ENCODE measurements around the gene LRP4.
A peak's percentile ranks its signal among the peaks of the same experiment; 100 is the strongest.
"Not testable (repeated sequence)": the region's sequence is repeated elsewhere in the genome, so short reads cannot be mapped to it uniquely, and the experiment has no call there.

The LRP4 gene, protein sequence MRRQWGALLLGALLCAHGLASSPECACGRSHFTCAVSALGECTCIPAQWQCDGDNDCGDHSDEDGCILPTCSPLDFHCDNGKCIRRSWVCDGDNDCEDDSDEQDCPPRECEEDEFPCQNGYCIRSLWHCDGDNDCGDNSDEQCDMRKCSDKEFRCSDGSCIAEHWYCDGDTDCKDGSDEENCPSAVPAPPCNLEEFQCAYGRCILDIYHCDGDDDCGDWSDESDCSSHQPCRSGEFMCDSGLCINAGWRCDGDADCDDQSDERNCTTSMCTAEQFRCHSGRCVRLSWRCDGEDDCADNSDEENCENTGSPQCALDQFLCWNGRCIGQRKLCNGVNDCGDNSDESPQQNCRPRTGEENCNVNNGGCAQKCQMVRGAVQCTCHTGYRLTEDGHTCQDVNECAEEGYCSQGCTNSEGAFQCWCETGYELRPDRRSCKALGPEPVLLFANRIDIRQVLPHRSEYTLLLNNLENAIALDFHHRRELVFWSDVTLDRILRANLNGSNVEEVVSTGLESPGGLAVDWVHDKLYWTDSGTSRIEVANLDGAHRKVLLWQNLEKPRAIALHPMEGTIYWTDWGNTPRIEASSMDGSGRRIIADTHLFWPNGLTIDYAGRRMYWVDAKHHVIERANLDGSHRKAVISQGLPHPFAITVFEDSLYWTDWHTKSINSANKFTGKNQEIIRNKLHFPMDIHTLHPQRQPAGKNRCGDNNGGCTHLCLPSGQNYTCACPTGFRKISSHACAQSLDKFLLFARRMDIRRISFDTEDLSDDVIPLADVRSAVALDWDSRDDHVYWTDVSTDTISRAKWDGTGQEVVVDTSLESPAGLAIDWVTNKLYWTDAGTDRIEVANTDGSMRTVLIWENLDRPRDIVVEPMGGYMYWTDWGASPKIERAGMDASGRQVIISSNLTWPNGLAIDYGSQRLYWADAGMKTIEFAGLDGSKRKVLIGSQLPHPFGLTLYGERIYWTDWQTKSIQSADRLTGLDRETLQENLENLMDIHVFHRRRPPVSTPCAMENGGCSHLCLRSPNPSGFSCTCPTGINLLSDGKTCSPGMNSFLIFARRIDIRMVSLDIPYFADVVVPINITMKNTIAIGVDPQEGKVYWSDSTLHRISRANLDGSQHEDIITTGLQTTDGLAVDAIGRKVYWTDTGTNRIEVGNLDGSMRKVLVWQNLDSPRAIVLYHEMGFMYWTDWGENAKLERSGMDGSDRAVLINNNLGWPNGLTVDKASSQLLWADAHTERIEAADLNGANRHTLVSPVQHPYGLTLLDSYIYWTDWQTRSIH (N-terminal part only)

DNA sequence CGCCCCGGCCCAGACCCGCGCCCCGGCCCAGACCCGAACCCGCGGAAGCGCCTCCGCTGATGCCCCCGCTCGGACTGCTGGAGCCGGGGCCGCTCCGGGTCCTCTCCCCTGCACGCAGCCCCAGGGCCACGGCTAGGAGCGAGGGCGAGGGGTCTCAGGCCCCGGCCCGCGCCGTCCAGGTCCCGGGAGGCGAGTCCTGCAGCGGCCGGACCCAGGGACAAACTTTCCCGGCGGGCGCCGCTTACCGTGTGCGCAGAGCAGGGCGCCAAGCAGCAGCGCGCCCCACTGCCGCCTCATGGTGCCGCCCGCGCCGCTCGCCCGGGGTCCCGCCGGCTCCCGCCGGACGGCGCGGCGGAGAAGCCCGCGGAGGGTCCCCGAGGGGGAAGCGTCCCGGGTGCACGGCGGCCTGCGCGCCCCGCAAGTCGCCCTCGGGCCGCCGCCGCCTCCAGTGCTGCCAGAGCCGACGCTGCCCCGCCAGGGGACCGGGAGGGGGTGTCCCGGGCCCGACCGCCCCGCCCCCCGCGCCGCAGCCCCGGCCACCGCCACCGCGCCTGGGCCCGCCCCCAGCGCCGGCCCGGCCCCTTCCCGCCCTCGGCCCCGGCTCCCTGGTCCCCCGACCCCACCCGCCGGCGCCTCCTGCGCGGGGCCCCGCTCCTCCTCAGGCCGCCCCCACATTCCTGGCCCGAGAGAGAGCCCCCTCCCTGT lies at the start of gene LRP4:
Gene LRP4, minus strand, starts transcription at position 468 of the 705 bp plus-strand sequence. Its CDS starts 171 bp downstream, at position 297.
- no peak for DNase-seq (ENCODE audit: low spot score)

DNA sequence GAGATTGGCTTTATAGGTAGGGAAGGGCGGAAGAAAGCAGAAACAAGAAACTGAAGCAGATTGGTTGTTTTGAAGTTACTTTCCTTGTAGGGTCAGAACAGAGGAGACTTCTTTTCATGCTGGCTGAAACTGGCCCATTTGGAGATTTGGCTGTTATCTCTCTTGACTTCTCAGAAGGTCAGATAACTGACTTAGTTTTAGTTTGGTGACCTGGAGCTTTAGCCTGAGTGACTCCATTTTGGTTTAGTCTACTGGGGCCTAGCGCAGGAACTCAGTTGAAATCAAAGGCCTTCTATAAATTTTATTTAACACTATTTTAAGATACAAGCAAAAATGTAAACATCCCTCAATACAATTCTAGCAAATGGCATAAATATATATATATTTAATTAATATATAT lies 49.6 kb upstream of the LRP4 start:
- DNase-seq (ENCODE audit: low spot score): no peak

DNA sequence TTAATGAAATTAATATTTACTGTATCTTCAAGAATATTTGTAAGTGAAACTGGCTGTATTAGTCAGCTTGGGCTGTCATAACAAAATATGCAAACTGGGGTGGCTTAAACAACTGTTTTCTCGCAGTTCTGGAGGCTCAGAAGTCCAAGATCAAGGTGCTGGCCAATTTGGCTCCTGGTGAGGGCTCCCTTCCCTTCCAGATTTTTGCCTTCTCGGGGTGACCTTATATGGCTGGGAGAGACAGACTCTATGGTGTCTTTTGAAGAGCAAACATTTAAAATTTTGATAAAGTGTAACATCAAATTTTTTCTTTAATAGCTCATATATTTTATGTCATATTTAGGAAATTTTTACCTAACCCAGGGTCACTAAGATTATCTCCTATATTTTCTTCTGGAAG lies 48.4 kb upstream of the LRP4 start:
- no peak for DNase-seq (ENCODE audit: low spot score)

DNA sequence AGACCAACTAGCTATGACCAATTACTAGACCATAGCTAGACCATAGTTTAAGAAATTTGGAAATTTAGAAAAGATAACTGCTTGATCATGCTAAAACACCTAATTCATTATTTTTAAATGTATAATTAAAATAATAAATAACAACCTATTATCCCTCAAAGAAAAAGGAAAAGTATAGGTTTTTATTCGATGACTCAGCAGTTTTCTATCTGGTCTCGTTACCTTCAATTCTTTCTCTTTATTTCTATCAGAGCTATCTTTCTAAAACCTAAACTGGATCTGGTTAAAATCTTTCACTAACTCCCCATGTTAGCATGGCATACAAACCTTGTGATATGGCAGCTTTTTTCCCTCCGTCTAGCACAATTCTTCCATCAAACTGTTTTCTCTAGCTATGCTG lies 45.5 kb upstream of the LRP4 start:
- DNase-seq (ENCODE audit: low spot score): no peak

DNA sequence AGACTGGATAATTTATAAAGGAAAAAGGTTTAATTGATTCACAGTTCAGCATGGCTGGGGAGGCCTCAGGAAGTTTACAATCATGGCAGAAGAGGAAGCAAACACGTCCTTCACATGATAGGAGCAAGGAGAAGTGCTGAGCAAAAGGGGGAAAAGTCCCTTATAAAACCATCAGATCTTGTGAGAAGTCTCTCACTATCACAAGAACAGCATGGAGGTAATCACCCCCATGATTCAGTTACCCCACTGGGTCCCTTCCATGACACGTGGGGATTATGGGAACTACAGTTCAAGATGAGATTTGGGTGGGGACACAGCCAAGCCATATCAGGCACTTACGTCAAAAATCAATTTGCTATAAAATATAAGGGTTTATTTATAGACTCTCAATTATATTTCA lies 43.5 kb upstream of the LRP4 start:
- not testable (repeated sequence) for DNase-seq (ENCODE audit: low spot score)

DNA sequence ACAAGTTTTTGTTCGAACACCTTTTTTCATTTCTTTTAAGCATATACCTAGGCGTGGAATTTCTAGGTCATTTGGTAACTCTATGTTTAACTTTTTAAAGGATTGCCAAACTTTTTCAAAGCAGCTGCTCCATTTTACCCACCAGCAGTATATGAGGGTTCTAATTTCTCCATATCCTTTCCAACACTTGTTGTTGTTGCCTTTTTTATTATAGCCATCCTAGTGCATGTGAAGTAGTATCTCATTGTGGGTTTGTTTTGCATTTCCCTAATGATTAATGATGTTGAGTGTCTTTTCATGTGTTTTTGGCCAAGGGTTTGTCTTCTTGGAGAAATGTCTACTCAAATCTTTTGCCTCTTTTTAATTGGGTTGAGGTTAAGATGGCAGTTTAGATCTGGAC lies 42.7 kb upstream of the LRP4 start:
- DNase-seq (ENCODE audit: low spot score): no peak

DNA sequence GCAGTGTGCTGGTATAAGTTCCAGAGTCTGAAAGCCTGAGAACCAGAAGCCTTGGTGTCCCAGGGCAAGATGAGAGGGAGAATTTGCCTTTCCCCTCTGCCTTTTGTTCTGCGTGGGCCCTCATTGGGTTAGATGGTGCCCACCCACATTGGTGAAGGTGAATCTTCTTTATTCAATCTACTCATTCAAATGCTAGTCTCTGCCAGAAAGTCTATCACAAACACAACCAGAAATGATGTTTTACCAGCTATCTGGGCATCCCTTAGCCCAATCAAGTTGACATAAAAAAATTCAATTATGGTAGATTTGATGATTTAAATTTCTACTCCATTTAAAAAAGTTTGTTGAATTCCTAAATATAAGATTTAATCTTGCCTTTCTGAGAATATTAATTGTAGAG lies 40.4 kb upstream of the LRP4 start:
- DNase-seq (ENCODE audit: low spot score): no peak

DNA sequence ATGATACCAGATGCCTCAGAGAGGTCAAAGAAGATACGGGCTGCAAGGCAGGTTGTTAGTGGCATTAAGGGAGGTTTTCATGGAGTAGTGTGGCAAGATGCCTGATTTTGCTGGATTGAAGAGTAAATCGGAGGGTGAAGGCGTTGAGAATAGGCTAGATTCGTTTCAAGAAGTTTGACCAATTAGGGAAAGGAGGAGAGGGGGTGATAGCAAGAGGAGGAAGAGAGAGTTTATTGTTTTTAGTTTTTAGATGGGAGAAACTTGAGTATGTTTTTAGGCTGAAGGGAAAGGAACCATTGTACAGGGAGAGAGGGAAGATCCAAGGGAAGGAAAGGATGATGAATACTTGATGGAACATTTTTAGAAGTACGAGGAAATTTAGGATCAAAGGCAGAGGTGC lies 34.7 kb upstream of the LRP4 start:
- DNase-seq (ENCODE audit: low spot score): no peak

DNA sequence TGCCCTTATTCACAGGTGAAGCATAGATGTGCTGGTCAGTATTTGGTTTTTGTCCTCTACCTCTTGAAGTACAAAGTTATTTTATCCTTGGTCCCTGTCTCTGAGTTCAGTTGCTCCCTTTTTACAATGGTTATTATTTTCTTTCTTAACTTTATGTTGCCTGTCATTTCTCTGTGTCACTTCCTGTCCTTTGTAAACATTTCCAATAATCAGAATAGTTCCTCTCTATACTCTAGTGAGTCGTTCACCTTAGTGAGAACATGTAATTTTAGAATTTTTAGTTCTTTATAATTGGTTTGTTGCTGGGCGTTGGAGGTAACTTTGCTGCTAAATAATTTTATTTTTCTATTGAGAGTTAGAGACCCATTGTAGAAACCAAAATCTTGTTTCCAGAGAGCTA lies 34.2 kb upstream of the LRP4 start:
- no peak for DNase-seq (ENCODE audit: low spot score)

DNA sequence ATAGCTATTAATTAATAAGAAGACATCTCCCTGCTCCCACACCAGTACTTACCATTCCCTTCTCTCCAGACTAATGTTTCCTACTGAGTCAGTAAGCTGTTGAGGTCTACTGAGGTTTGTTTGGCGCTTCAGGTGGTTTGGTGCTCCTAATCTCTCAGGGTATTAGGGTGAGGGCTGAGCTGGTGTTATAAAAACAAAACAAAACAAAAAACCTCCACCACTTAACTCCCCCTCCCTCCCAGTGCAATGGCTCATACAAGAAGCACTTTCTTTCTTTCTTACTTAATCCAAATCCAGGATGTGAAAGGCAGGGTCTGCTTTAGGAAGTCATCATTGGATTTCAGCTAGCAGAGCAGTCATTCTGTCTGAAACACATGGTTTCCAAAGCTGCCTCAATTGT lies 33.5 kb upstream of the LRP4 start:
- DNase-seq (ENCODE audit: low spot score): no peak

DNA sequence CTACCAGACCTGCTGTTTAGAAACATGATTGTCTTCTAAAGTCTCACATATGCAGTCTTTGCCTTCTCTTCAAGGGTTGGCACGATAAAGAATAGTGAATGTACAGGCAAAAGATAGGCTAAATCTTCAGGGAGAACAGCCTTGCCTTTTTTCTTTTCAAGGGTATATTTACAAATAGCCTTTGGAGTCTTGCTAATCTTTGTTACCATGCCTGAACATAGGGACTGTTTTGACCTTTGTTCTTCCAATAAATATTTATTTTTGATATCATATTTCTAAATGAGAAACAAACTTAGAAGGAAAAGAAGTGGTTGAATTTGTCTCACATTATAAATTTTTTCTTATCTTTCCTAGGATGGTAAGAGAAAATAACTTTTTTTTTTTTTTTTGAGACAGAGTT lies 30.9 kb upstream of the LRP4 start:
- DNase-seq (ENCODE audit: low spot score): no peak

DNA sequence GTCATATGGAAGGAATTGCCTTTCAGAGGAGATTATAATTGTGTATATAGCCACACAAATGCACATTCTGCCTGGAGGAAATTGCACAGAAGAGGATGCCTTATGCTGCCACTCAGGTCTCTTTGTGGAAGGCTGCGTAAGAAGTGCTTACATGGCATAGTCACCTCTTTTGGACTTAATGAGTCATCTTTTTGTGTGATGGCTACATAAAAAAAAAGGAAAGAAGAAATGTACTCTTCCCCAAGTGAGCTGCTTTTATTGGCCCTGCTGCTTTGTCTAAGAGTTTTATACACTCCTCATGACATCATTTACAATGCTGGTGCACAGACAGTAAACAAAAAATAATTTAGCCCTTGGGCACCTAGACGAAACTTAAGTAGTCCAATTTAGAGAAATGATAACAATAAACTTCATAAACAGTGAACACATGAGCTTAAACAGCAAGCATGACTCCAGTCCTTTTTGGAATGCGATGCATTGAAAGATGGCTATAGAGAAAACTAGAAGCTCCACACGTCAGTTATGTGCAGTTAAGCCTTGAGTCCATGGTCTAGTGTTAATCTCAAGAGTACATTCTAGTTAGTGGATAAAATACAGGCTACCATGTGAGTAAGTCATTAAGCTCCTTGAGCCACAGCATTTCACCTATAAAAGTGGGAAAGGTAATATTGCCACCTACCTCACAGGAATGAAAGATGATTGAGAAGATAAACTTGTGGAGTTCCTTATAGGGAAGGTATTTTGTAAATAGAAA lies 30.2 kb upstream of the LRP4 start:
- no peak for DNase-seq (ENCODE audit: low spot score)

DNA sequence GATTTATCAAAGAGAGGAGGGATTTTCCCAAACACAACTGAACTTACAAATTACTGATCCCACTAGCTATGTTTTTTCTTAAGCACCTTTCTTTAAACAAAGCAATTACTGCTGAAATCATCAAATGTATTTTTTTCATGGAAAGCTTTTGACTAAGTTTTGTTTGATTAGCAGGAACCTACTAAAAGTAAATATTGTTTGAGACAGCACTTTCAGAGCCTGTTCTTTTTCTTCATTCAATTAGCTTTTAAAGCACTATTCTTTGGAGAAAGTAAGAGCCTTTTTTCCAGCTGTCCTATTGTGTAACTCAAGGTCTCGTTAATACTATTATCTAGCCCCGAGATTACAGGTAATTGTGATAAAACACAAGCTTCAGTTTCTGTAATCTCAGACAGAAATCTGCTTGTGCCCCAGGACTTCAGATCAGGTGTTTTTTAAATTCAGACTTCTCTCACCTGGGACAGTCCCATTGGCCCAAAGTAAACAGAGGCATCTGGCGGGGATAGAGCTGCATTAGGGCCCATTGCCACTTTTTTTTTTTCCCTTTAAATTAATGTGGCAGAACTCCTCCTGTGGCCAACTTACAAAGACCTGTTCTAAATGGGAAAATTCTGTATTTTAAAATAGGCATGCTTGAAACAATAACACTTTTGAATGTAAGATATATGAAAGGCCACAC lies 29.2 kb upstream of the LRP4 start:
- DNase-seq (ENCODE audit: low spot score): no peak

DNA sequence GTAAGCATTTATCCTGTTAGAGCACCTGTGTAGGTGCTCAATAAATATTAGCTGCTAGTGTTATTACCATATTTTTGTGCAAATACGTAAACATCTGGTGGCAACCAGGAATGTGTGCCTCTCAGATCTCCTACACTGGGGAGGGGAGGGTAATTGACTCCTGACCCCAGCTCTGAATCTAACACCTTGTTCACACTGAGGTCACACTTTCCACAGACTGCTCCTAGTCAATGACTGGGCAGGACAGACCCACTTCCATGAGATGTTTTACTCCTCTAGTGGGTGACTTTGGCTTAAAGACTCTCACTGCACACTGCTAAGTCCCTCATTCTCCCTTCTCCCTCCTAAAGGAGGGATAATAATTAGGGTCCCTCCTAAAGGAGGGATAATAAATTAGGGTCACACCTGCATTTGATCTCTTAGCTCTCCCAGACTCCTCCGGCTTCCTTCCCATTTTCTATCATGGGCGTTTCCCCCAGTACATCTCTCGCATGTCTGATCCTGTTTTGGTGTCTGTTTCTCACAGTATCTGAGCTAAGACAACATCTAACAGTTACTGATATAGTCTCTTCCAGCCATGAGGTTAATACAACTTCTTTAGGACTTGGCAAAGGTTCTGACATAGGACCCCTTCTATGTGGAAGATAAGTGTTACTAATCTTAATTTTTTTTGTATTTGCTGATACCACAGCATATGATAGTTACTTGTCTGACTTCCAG lies 26.2 kb upstream of the LRP4 start:
- no peak for DNase-seq (ENCODE audit: low spot score)

DNA sequence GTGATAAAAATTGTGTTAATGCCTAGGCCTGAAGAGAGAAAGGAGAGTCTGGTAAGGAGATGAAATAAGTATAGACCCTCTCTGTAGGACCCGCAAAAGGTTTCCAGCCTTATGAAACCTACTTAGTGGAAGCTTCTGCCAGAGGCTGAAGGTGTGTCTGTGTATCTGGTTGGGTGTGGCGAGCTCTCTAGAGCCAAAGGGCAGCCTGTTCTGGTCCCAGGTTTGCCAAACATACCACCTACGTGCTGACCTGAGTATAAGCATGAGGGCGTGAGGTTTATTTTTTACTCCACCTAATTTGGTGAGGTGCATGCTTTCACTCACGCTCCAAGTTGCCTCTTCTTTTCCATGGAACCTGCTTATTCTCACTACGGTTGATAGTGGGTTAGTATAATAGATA lies 23.8 kb upstream of the LRP4 start:
- no peak for DNase-seq (ENCODE audit: low spot score)

DNA sequence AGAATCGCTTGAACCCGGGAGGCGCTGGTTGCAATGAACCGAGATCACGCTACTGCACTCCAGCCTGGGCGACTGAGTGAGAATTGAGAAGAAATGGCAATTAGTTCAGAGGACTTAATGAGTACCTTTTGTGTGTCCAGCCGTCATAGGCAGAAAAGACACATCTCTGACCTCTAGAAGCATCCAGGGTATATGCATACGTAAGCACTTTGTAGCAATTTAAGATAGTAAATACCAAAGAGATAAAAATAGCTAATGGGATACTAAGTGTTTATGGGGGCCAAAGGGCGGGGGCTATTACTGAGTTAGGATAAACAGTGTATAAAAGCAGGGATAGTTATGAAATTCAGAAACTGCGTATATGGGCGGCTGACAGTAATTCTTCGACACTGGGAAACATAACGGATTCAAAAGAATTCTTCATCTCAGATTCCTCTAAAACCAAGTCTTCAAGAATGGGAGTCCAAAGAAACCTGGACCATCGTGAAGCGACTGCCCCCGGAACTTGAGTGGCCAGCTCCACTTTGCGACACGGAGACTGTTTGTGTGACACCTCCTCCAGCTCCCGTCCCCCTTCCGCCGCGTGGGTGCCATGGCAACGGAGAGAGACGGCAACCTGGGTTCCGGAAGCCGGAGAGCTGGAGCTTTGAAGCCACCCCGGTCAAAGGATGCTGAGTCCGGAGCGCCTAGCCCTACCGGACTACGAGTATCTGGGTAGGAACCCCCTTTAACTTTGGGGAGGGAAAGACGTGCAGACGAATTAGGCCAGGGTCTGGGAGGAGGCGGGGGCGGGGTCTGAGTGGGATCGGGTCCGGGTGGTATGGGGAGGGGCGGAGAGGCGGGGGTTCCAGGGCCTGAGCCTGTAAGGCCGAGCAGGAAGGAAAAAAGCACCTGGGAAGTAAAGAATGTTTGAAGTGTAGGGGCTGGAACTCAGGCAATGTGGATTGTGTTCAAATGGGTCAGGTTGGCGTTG lies 18.1 kb upstream of the LRP4 start, which contains the start of gene CSTPP1:
Gene CSTPP1, plus strand, starts transcription at position 624 of the 973 bp plus-strand sequence. Its CDS starts 45 bp downstream, at position 669.
- DNase-seq (ENCODE audit: low spot score): peak; percentile 92

DNA sequence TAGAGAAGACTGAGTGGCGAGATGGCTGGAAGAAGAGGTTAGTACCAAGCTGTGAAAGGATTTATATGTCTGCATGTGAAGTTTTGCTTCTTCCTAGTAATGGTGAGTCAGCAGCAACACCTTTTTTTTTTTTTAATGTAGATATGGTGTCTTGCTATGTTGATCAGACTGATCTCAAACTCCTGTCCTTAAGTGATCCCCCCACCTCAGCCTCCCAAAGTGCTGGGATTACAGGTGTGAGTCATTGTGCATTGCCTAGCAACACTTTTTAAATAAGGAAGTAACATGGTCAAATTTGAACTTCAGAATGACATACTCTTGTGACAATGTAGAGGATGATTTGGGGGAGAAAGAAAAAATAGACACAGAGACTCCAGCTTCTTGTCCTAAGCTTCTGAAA lies 11.7 kb upstream of the LRP4 start:
- peak; percentile 50 for DNase-seq (ENCODE audit: low spot score)

DNA sequence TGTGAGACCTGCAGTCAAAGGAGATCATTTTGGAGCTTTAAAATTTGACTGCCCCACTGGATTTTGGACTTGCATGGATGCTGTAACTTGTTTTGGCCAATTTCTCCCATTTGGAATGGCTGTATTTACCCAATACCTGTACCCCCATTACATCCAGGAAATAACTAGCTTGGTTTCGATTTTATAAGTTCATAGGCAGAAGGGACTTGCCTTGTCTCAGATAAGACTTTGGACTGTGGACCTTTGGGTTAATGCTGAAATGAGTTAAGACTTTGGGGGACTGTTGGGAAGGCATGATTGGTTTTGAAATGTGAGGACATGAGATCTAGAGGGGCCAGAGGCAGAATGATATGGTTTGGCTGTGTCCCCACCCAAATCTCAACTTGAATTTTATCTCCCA lies 10.4 kb upstream of the LRP4 start:
- not testable (repeated sequence) for DNase-seq (ENCODE audit: low spot score)
